IMR-90 (cell line): ENCODE data around the gene ADCK2. TPM values are rescaled to one million over a fixed set of nuclear protein-coding genes. Genes with fewer than 3 reads are reported as not detected.

Experiments used
- ATAC-seq: fragments of 200-7000 bp; cut with Tn5 transposase; 2 replicates; pipeline ENCODE4 v1.9.1; 2020; ENCODE audit warnings: low read depth, mild to moderate bottlenecking, moderate library complexity
- BruUV-seq: library from RNA; stranded (reverse); fragments of 400-500 nt; replicated peaks from 2 replicates; lab custom pipeline; 2021; lab: Mats Ljungman, UMichigan
- CTCF ChIA-PET: fragments of 300-600 bp; formaldehyde crosslinking; extraction: SDS; loops from one replicate; lab custom pipeline; 2021; ENCODE audit warnings: antibody characterized with exemption; lab: Yijun Ruan, JAX
- POLR2A ChIA-PET: fragments of 300-600 bp; sonication (Branson Sonifier 250); formaldehyde crosslinking; loops from one replicate; lab custom pipeline; 2022; ENCODE audit warnings: antibody characterized with exemption; ENCODE audit not compliant: unreplicated experiment; lab: Charles Lee
- DNase-seq: peaks from one replicate; pipeline ENCODE4 v3.0.0; 2013
- H2AFZ ChIP-seq: replicated peaks from 2 replicates; pipeline ENCODE3; 2013; ENCODE audit warnings: low read length, mild to moderate bottlenecking; ENCODE audit not compliant: poor library complexity
- H2AK5ac ChIP-seq: 2 replicates; pipeline ENCODE4 v1.6.1; 2013; ENCODE audit warnings: low read depth, low read length, inconsistent platforms
- H2AK9ac ChIP-seq: replicated peaks from 2 replicates; pipeline ENCODE3; 2013; ENCODE audit warnings: mild to moderate bottlenecking, low read depth, low read length, moderate library complexity; ENCODE audit not compliant: poor library complexity
- H2BK120ac ChIP-seq: 2 replicates; pipeline ENCODE4 v1.6.1; 2013; ENCODE audit warnings: low read depth, low read length, inconsistent platforms
- H2BK15ac ChIP-seq: 3 replicates; pipeline ENCODE4 v1.6.1; 2013; ENCODE audit warnings: low read depth, low read length, inconsistent platforms
- H2BK20ac ChIP-seq: 2 replicates; pipeline ENCODE4 v1.6.1; 2013; ENCODE audit warnings: low read depth, mild to moderate bottlenecking, inconsistent platforms, low read length, moderate library complexity
- H2BK5ac ChIP-seq: 2 replicates; pipeline ENCODE4 v1.6.1; 2013; ENCODE audit warnings: mild to moderate bottlenecking, low read depth, low read length, inconsistent platforms; ENCODE audit not compliant: poor library complexity, severe bottlenecking
- H3K14ac ChIP-seq: replicated peaks from 2 replicates; pipeline ENCODE4 v1.6.1; 2013; ENCODE audit warnings: low read depth, low read length, inconsistent platforms
- H3K18ac ChIP-seq: 2 replicates; pipeline ENCODE4 v1.6.1; 2013; ENCODE audit warnings: low read depth, low read length, control low read depth
- H3K23ac ChIP-seq: 2 replicates; pipeline ENCODE4 v1.6.1; 2013; ENCODE audit warnings: low read depth, low read length, inconsistent platforms
- H3K27ac ChIP-seq: 2 replicates; pipeline ENCODE4 v1.5.1; 2013; ENCODE audit warnings: mild to moderate bottlenecking, control low read depth, low read length; ENCODE audit not compliant: insufficient read depth
- H3K27me3 ChIP-seq: 2 replicates; pipeline ENCODE4 v1.6.1; 2013; ENCODE audit warnings: low read length; ENCODE audit not compliant: control insufficient read depth, insufficient read depth
- H3K36me3 ChIP-seq: 2 replicates; pipeline ENCODE4 v1.6.1; 2013; ENCODE audit warnings: low read length, mixed read lengths; ENCODE audit not compliant: control insufficient read depth, insufficient read depth
- H3K4ac ChIP-seq: 2 replicates; pipeline ENCODE4 v1.6.1; 2013; ENCODE audit warnings: low read depth, low read length, inconsistent platforms
- H3K4me1 ChIP-seq: 2 replicates; pipeline ENCODE4 v1.6.1; 2013; ENCODE audit warnings: low read length, mixed read lengths; ENCODE audit not compliant: control insufficient read depth, insufficient read depth
- H3K4me2 ChIP-seq: 2 replicates; pipeline ENCODE4 v1.6.1; 2013; ENCODE audit warnings: low read depth, mild to moderate bottlenecking, control low read depth, low read length, moderate library complexity
- H3K4me3 ChIP-seq: 2 replicates; pipeline ENCODE4 v1.5.1; 2013; ENCODE audit warnings: low read depth, mild to moderate bottlenecking, control low read depth, low read length, moderate library complexity; ENCODE audit not compliant: insufficient read depth
- H3K56ac ChIP-seq: 2 replicates; pipeline ENCODE4 v1.6.1; 2013; ENCODE audit warnings: low read length, inconsistent platforms; ENCODE audit not compliant: insufficient read depth; ENCODE audit errors: extremely low read depth
- H3K79me1 ChIP-seq, 2 experiments: 2 replicates each; pipeline ENCODE4 v1.6.1; 2013; ENCODE audit warnings: low read length in 2 of 2, inconsistent platforms in 1 of 2, low read depth in 1 of 2
- H3K9ac ChIP-seq: 2 replicates; pipeline ENCODE4 v1.6.1; 2013; ENCODE audit warnings: low read depth, low read length, control low read depth
- H3K9me1 ChIP-seq: 2 replicates; pipeline ENCODE4 v1.6.1; 2013; ENCODE audit warnings: low read length, inconsistent platforms; ENCODE audit not compliant: insufficient read depth
- H3K9me3 ChIP-seq: 2 replicates; pipeline ENCODE4 v1.6.1; 2013; ENCODE audit warnings: low read length; ENCODE audit not compliant: control insufficient read depth, insufficient read depth
- H4K20me1 ChIP-seq: 2 replicates; pipeline ENCODE4 v1.6.1; 2013; ENCODE audit warnings: low read length, inconsistent platforms; ENCODE audit not compliant: insufficient read depth
- H4K5ac ChIP-seq: 2 replicates; pipeline ENCODE4 v1.6.1; 2013; ENCODE audit warnings: mild to moderate bottlenecking, low read depth, low read length, control low read depth
- H4K8ac ChIP-seq, 2 experiments: 2 replicates each; pipeline ENCODE4 v1.6.1; 2013; ENCODE audit warnings: low read depth in 2 of 2, low read length in 2 of 2, control low read depth in 1 of 2, inconsistent platforms in 1 of 2
- H4K91ac ChIP-seq: 2 replicates; pipeline ENCODE4 v1.6.1; 2013; ENCODE audit warnings: low read depth, low read length, inconsistent platforms; ENCODE audit not compliant: insufficient read depth
- BHLHE40 ChIP-seq: fragments of 150-350 bp; IDR thresholded peaks from 2 replicates; pipeline ENCODE4 v1.6.1; 2016; ENCODE audit warnings: mild to moderate bottlenecking, low read depth, low read length
- CEBPB ChIP-seq: IDR thresholded peaks from 2 replicates; pipeline ENCODE4 v1.6.1; 2012; ENCODE audit warnings: low read depth, low read length, improper control_type of control experiment
- CHD1 ChIP-seq: IDR thresholded peaks from 2 replicates; pipeline ENCODE4 v1.6.1; 2012; ENCODE audit warnings: low read depth, low read length, improper control_type of control experiment
- FOS ChIP-seq: fragments of 150-350 bp; IDR thresholded peaks from 2 replicates; pipeline ENCODE4 v1.6.1; 2016; ENCODE audit warnings: low read depth, low read length
- MAFK ChIP-seq: IDR thresholded peaks from 2 replicates; pipeline ENCODE4 v1.6.1; 2012; ENCODE audit warnings: low read depth, low read length, improper control_type of control experiment
- MXI1 ChIP-seq: IDR thresholded peaks from 2 replicates; pipeline ENCODE4 v1.6.1; 2012; ENCODE audit warnings: low read depth, mild to moderate bottlenecking, low read length, moderate library complexity, borderline replicate concordance
- POLR2A ChIP-seq: IDR thresholded peaks from 2 replicates; pipeline ENCODE4 v1.6.1; 2012; ENCODE audit warnings: mild to moderate bottlenecking, low read depth, low read length
- RCOR1 ChIP-seq: IDR thresholded peaks from 2 replicates; pipeline ENCODE4 v1.6.1; 2012; ENCODE audit warnings: mild to moderate bottlenecking, low read length, improper control_type of control experiment; ENCODE audit not compliant: insufficient replicate concordance
- SMC3 ChIP-seq: fragments of 150-350 bp; IDR thresholded peaks from 2 replicates; pipeline ENCODE4 v1.6.1; 2016; ENCODE audit warnings: low read depth, mild to moderate bottlenecking, antibody characterized with exemption, low read length, moderate library complexity
- USF2 ChIP-seq: fragments of 150-350 bp; IDR thresholded peaks from 2 replicates; pipeline ENCODE4 v1.6.1; 2017; ENCODE audit warnings: mild to moderate bottlenecking, antibody characterized with exemption, low read length, low read depth
- WGBS, 2 experiments: methylation state at CpG; one replicate each; pipeline versions ENCODE4 v1.1.5 to v1.1.7; 2013; ENCODE audit warnings: missing lambda C conversion rate in 2 of 2; ENCODE audit not compliant: insufficient read length in 1 of 2; ENCODE audit errors: extremely low coverage in 2 of 2; 5-methylcytosine and 5-hydroxymethylcytosine counted together
- dilution Hi-C: fragments of 300-500 bp; cut with HindIII; formaldehyde crosslinking; loops from one replicate; pipeline ENCODE4 v1.14.3; 2018; ENCODE audit warnings: low sequenced_read_pairs; ENCODE audit not compliant: unreplicated experiment
- in situ Hi-C: fragments of 300-500 bp; cut with MboI; formaldehyde crosslinking; loops from 3 replicates; pipeline ENCODE4 v1.14.3; 2019; ENCODE audit warnings: low sequenced_read_pairs, inconsistent platforms, mixed read lengths
- intact Hi-C: fragments of 100-400 bp; cut with micrococcal nuclease; formaldehyde crosslinking; loops from 2 replicates; pipeline ENCODE4 v1.10.0; 2022
- polyA plus RNA-seq, 3 experiments: library from polyadenylated mRNA; depleted of rRNA; stranded (reverse); fragments of >200 nt; gene quantifications; 2 replicates each; pipeline ENCODE4 v1.2.3, GENCODE V29; 2012; ENCODE audit warnings: low replicate concordance in 1 of 3
- total RNA-seq: library from RNA; depleted of rRNA; stranded (reverse); fragments of >200 nt; gene quantifications from 2 replicates; pipeline ENCODE4 v1.2.3, GENCODE V29; 2012
- TF ChIP-seq, protein P1 (sequence below): conservative IDR thresholded peaks from 2 replicates; pipeline ENCODE4 v1.5.1; 2012; ENCODE audit warnings: mild to moderate bottlenecking, low read depth, low read length, improper control_type of control experiment

Gene ADCK2
- total and polyA plus RNA-seq, 2 of the 4 experiments (the other 2 are of a cell fraction) = 7.1 to 10.0 TPM

DNA sequence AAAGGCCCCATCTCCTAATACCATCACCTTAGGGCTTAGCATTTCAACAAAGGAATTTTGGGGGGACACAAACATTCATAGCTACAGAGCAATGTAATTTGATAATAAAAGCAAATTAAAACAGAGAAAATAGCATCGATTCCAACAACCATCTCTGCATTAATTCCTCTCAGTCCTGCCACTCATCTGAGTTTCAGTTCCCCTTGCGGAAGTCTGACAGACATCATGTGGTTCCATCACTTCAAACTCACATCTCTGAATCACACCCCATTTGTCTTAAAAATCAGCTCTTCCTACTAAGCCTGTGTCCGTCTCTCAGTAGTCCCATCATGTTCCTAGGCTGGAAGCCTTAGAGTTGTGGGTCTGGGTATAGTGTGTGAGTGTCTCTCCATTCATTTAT is 3.6 kb downstream of the ADCK2 start:
- H2AFZ ChIP-seq = no peak overlapping the region
- no TSS peak for BruUV-seq
- no peak overlapping the region for H4K8ac ChIP-seq
- dilution Hi-C loops = no loop called here
- no peak for ATAC-seq
- no peak overlapping the region for H3K18ac ChIP-seq
- no peak overlapping the region for H3K56ac ChIP-seq
- no peak overlapping the region for H3K9ac ChIP-seq
- no peaks in the 10 kb centered on the region for H4K20me1 ChIP-seq
- H2BK15ac ChIP-seq = no peak overlapping the region
- H3K14ac ChIP-seq = no peak overlapping the region
- no peak overlapping the region for H2BK120ac ChIP-seq
- 0 out of 2 replicates have a peak, but pooled peaks cover 2% of the 10 kb centered on the region for H3K4me1 ChIP-seq
- H2BK5ac ChIP-seq = no peak overlapping the region
- H3K9me1 ChIP-seq = peaks cover 4% of the 10 kb centered on the region; the same call in 1 of the 2 replicates
- no peak overlapping the region for H3K4me3 ChIP-seq
- H2BK20ac ChIP-seq = no peak overlapping the region
- H3K4me2 ChIP-seq = no peak overlapping the region
- H4K5ac ChIP-seq = no peak overlapping the region
- TF ChIP-seq RCOR1 (no peak), MAFK (no peak), USF2 (no peak), POLR2A (no peak), BHLHE40 (no peak), MXI1 (no peak), FOS (no peak), SMC3 (no peak), CEBPB (no peak), CHD1 (no peak)
- TF ChIP-seq, protein P1, sequence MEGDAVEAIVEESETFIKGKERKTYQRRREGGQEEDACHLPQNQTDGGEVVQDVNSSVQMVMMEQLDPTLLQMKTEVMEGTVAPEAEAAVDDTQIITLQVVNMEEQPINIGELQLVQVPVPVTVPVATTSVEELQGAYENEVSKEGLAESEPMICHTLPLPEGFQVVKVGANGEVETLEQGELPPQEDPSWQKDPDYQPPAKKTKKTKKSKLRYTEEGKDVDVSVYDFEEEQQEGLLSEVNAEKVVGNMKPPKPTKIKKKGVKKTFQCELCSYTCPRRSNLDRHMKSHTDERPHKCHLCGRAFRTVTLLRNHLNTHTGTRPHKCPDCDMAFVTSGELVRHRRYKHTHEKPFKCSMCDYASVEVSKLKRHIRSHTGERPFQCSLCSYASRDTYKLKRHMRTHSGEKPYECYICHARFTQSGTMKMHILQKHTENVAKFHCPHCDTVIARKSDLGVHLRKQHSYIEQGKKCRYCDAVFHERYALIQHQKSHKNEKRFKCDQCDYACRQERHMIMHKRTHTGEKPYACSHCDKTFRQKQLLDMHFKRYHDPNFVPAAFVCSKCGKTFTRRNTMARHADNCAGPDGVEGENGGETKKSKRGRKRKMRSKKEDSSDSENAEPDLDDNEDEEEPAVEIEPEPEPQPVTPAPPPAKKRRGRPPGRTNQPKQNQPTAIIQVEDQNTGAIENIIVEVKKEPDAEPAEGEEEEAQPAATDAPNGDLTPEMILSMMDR = no peak
- no peak for DNase-seq
- H3K27me3 ChIP-seq = no peaks in the 10 kb centered on the region
- intact Hi-C loops = loop anchor here (5.0 kb wide), 1 partner anchor 856 kb away; no protein-coding TSS in a partner anchor
- peaks cover 4 to 6% of the 10 kb centered on the region in 2 experiments; a peak in 1 of 4 replicates for H3K79me1 ChIP-seq
- 100% methylated on average over 1 of the region's 3 CpGs; no CpG with 5 or more reads in 1 of the 2 experiments for WGBS, 2 experiments
- CTCF ChIA-PET = interaction anchor here (1.2 kb wide), 1 partner anchor 335 kb away, joined by 7 read pairs; no protein-coding TSS in a partner anchor
- in situ Hi-C loops = no loop called here
- no peak overlapping the region for H3K27ac ChIP-seq
- H2AK5ac ChIP-seq = no peak overlapping the region
- H2AK9ac ChIP-seq = no peak overlapping the region
- H3K4ac ChIP-seq = no peak overlapping the region
- no peak overlapping the region for H3K23ac ChIP-seq
- 0 out of 2 replicates have a peak, but pooled peaks cover 3% of the 10 kb centered on the region for H3K36me3 ChIP-seq
- no peak overlapping the region for H4K91ac ChIP-seq
- no peaks in the 10 kb centered on the region for H3K9me3 ChIP-seq
- POLR2A ChIA-PET = no interaction called here
